GM21447 (cell line): Measurements from ENCODE around the gene AP2B1.
"Not testable (repeated sequence)": the region's sequence is repeated elsewhere in the genome, so short reads cannot be mapped to it uniquely, and the experiment has no call there.

Source experiments
- ATAC-seq: cut with Tn5 transposase; IDR thresholded peaks from one replicate; pipeline ENCODE4 v1.9.1; 2021; ENCODE audit not compliant: unreplicated experiment

Gene AP2B1

DNA sequence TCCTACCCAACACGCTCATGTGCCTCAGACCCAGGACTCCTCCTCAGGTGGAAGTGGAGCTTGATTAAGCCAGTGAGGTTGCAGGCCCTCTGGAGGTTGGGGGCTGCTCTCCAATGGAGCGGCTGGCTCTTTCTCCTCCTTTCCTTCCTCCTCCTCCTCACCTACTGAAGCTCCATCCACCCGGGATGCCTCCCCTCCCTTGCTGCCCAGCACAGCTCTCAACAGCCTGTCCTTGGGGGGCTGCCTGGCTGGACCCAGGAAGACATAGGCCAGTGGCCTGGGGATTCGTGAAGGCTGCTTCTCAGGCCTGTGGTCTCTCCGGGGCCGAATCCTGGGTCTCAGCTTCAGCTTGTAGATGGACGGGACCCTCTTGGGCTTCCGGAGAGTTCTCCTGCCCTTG is 157.7 kb downstream of the AP2B1 start:
- no peak for ATAC-seq

GRCh38 chr17:35745246-35745645 is 158.1 kb downstream of the AP2B1 start:
- no peak for ATAC-seq

GRCh38 chr17:35745749-35746320 is 158.7 kb downstream of the AP2B1 start:
- ATAC-seq = no peak

- peak; percentile 50 for ATAC-seq
Observed at GRCh38 chr17:35747540-35748017, 160.5 kb downstream of the AP2B1 start.

DNA sequence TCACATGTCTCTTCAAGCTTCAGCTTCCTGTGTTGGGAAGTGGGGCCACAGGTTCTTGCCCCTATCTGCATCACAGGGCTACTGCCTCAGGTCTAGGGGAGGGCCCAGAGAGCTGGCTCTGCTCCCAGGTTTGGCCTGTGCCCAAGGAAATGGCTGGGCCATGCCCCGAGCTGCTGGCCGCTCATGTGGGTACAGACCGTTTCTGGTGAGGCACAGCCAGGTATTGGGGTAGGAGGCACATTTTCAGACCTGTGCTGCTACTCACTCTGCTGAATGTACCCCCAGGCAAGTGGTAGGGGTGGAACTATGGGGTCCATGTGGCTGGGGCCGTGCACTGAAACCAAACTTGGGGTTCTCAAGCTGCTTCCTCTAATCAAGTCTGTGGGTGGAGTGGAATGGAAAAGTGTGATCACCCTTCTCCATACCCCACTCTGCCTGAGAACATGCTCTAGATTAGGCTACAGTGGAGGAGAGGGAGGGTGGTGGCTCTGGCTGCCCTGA is 161.3 kb downstream of the AP2B1 start:
- ATAC-seq = no peak

DNA sequence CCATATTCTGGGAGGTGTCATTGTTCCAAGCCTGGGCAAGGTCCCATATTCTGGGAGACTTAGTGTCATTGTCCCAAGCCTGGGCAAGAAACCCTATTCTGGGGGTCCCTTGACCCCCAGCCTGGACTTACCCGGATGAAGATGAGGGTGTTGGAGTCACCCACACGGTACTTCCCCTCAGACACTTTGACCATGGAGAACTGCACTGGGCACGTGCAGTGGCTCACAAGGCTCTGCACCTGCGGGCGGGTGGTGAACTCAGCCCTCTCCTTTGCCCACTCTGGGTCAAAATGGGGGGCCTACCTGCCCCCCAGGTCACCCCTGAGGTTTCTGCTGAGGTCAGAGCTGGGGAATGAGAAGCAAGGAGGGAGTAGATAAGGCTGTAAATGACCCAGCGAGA is 161.9 kb downstream of the AP2B1 start:
- ATAC-seq = no peak

GRCh38 chr17:35749560-35750412 is 162.7 kb downstream of the AP2B1 start:
- ATAC-seq = no peak

DNA sequence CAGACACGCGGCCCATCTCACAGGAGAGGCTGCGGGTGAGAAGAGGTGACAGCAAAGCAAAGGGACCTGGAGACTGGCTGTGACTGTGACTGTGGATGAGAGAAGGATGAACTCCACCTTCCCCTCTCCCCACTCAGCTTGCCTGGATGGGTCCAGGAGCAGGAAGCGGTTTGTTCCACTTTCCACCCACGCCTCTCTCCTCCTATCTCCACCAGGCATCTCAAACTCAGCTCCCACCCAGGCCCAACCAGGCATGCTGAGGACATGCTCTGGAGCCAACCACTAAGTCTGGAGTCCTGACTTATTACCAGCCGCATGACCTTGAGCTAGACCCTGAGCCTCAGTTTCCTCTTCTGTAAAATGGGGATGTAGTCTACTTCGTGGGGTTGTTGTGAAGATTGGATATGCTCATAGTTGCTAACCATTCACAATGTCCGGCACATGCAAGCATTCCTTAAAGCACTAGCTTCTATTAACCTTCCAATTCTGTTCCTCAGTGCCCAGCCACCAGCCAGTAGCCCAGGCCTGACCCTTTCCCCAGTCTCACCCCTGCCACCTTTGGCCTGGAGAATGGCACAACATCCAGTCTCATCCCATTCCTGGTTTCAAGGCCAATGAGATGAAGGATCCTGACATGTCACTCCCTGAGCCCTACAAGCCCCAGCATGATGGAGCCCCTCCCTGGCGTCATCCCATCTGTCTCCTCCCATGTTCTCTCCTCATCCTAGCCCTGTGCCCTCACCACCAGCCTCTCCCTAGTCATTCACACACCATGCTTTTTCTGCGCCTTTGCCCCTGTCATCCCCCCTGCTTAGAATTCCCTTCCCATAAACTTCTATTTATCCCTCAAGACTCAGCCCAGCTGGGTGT is 163.6 kb downstream of the AP2B1 start:
- ATAC-seq = no peak

DNA sequence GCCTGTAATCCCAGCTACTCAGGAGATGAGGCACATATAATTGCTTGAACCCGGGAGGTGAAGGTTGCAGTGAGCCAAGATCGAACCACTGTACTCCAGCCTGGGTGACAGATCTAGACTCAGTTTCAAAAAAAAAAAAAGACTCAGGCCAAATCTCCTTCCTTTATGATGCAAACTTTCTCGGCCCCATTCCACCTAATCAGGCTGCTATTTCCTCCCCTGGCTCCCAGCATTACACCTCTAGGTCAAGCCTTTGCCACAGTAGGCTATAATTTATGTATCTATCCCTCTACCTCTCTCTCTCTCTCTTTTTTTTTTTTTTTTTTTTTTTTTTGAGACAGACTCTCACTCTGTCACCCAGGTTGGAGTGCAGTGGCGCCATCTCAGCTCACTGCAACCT is 164.4 kb downstream of the AP2B1 start:
- ATAC-seq = not testable (repeated sequence)

GRCh38 chr17:35752471-35752870 is 165.3 kb downstream of the AP2B1 start:
- no peak for ATAC-seq

DNA sequence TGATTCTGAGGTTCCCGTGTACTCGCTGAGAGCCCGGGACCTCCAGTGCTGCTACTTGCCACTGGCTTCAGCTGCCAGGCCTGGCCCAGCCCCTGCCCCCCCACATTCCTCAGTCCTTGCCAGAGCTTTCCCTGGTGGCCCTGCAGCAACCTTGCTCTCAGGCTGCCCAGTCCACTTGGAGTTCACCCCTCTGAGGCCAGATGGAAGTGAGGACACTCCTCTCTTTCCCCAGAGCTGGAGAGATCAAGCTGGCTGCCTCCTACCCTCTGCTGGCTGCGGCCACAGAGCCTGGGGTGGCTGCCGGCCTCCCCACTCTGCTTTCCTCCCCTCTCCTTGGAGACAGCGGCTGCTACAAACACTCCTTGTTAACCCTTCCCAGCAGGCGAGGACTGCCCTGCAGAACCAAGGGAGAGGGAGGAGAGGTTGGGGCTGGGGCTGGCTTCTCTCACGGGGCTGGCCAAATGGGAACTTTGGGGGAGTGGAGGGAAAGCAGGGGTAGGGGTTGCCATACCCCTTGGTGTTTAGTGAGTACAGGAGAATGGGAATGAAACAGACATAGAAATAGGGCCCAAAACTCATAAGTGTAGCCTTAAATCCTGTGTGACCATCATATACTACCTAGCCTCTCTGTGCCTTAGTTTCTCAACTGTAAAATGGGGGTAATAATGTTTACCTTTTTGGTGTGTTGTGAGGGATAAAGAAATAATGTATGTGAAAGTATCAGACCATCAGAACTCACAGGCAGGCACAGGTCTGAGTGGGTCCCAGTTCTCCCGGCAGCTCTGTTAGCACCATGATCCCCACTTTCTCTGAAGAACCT is 166.0 kb downstream of the AP2B1 start, which contains the start of gene GAS2L2:
Gene GAS2L2, minus strand, starts transcription at position 295 of the 820 bp plus-strand sequence. CDS start 389 bp downstream, outside the sequence.
- no peak for ATAC-seq

GRCh38 chr17:35757243-35757642 is 170.1 kb downstream of the AP2B1 start:
- ATAC-seq = no peak

DNA sequence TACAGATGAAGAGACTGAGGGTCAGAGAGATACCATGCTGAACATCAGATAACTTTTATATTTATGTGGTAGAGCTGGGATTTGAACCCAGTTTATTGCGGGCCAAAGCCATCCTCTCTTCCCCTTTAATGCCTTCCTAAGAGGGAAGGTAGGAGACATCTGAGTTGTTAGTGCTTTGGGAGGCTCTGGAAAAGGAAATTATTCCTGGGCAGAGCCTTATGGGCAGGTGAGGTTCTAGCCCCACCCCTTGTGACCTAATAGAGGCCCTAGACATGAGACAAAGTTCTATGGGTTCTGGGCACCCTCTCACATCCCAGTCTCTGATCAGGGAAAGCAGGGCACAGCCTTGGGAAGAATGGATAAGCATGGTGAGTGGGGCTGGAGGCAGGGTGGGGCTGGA is 173.5 kb downstream of the AP2B1 start, which contains the start of gene C17orf50:
Gene C17orf50, plus strand, starts transcription at position 301 of the 400 bp plus-strand sequence. Its CDS starts 55 bp downstream, at position 356.
- ATAC-seq = no peak

- ATAC-seq = no peak
Observed at GRCh38 chr17:35761601-35762000, 174.5 kb downstream of the AP2B1 start.

DNA sequence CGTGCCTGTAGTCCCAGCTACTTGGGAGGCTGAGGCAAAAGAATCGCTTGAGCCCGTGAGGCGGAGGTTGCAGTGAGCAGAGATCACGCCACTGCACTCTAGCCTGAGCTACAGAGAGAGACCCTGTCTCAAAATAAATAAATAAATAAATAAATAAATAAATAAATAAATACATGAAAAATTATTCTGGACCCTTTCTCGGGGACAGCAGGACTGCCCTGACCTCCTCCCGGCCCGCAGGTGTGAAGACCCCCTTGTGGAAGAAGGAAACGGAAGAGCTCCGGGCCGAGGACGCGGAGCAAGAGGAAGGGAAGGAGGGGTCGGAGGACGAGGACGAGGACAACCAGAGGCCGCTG is 176.6 kb downstream of the AP2B1 start:
- ATAC-seq = no peak

- peak; percentile 58 for ATAC-seq
Observed at GRCh38 chr17:35764123-35764991, 177.2 kb downstream of the AP2B1 start.

- no peak for ATAC-seq
Observed at GRCh38 chr17:35765086-35765710, 178.1 kb downstream of the AP2B1 start.

GRCh38 chr17:35765756-35766488 is 178.8 kb downstream of the AP2B1 start:
- no peak for ATAC-seq
